Right forelimb (tissue), 1 donor: ENCODE data around the gene CETN1.

Experiments used
- DNase-seq: peaks from one replicate; pipeline ENCODE4 v3.0.0-alpha.2; 2018

The CETN1 gene

GRCh38 chr18:627231-627630 lies 47.1 kb downstream of the CETN1 start:
- no peak for DNase-seq

- no peak for DNase-seq
These were observed 49.3 kb downstream of the CETN1 start for GRCh38 chr18:629269-630150.

- DNase-seq = no peak
These were observed 51.4 kb downstream of the CETN1 start for GRCh38 chr18:631560-631959.
